GM12875 (cell line): ENCODE results near the gene POLR3H.
A peak's percentile ranks its signal among the peaks of the same experiment; 100 is the strongest.

ENCODE experiments used
- H3K4me3 ChIP-seq: one replicate; pipeline ENCODE4 v1.5.1; 2011; ENCODE audit warnings: low read depth, low read length, control low read depth
- TF ChIP-seq, protein P1 (sequence below): IDR thresholded peaks from 2 replicates; pipeline ENCODE4 v1.5.1; 2011; ENCODE audit warnings: low read depth, mild to moderate bottlenecking, control low read depth, inconsistent platforms, low read length, moderate library complexity, borderline replicate concordance; ENCODE audit not compliant: insufficient read depth

Gene POLR3H

DNA sequence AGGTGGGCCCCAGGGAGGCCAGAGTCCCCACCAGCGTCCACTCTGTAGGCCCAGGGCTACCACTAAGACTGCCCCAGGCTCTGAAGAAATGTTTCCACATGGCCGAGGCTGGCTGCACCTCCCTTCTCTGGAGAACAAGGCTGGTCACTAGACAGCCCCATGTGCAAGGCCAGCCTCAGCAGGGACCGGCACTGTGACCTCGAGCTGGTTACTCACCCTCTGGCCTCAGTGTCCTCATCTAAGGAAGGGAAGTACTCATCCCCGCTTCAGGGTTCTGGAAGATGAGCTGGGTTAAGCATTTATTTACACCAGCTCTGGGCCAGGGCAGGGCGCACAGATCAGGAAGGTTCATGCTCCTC lies 35.7 kb upstream of the POLR3H start:
- TF ChIP-seq, protein P1, sequence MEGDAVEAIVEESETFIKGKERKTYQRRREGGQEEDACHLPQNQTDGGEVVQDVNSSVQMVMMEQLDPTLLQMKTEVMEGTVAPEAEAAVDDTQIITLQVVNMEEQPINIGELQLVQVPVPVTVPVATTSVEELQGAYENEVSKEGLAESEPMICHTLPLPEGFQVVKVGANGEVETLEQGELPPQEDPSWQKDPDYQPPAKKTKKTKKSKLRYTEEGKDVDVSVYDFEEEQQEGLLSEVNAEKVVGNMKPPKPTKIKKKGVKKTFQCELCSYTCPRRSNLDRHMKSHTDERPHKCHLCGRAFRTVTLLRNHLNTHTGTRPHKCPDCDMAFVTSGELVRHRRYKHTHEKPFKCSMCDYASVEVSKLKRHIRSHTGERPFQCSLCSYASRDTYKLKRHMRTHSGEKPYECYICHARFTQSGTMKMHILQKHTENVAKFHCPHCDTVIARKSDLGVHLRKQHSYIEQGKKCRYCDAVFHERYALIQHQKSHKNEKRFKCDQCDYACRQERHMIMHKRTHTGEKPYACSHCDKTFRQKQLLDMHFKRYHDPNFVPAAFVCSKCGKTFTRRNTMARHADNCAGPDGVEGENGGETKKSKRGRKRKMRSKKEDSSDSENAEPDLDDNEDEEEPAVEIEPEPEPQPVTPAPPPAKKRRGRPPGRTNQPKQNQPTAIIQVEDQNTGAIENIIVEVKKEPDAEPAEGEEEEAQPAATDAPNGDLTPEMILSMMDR, result no peak
- no peak overlapping the region for H3K4me3 ChIP-seq

DNA sequence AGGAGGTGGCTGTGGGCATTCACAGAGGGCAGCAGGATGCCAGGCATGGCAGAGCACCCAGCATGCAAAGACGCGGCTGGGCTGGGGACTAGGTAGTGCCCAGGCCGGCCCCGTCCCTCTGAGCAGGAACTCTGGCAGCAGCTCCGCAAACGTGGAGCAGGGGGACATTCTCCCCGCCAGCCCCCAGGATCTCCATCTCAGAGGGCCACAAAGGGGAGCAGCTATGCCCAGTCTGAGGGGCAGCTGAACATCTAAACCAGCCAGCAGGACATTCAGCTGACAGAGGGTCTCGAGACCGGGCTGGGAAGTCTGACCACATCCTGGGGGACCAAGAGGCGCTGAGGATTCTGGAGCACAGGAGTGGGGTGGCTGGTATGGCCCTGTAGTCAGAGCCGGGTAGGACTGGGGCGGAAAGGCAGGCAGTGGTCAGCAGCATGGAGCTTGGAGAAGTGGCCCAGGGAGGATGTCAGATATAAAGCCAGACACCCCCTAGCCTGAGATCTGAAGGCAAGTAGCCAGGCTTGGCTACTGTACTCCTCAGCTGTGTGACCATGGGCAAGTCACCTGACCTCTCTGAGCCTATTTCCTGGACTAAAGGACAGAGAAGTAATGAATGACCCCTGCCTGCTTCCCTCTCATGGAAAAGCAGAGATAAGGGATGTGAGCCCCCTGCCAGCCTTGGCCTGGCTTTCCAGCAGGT lies 35.2 kb upstream of the POLR3H start:
- no peak overlapping the region for H3K4me3 ChIP-seq
- TF ChIP-seq, protein P1, result no peak

GRCh38 chr22:41578818-41579217 lies 34.5 kb upstream of the POLR3H start:
- no peak overlapping the region for H3K4me3 ChIP-seq
- TF ChIP-seq, protein P1, result no peak

- TF ChIP-seq, protein P1, result no peak
These were observed 33.8 kb upstream of the POLR3H start for GRCh38 chr22:41578114-41578513.

GRCh38 chr22:41576877-41577276 lies 32.6 kb upstream of the POLR3H start:
- no peak overlapping the region for H3K4me3 ChIP-seq
- TF ChIP-seq, protein P1, result peak; percentile 61; the same call in 1 of the 2 replicates

More at GRCh38 chr22:41578114-41578513, 33.8 kb upstream of the POLR3H start:
- no peak overlapping the region for H3K4me3 ChIP-seq

GRCh38 chr22:41575533-41575932 lies 31.3 kb upstream of the POLR3H start:
- TF ChIP-seq, protein P1, result no peak
- H3K4me3 ChIP-seq, result no peak overlapping the region

DNA sequence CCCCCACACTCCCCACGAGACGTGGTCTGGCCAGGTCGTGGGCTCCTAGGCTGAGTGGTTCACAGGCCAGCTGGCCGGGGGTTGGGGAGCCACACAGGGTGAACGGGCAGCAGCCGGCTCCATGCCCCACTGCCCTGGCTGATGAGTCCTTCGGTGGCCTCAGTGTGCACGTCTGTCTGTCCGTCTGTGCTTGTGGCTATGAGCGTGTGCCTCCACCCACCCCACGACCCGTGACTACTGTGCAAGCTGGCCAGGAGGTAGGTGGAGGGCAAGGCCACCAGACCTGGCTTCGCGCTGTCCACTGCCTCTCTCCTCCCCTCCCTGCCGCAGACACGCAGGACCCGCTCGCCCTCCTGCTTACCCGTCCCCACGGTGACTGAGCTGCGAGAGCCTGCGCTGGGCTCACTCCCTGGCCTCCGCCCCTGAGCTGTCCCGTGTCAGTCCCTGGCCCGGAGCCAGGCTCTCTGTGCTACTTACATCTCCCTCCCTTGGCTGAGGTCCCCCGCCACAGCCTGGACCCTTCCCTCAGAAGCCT lies 30.6 kb upstream of the POLR3H start:
- TF ChIP-seq, protein P1, result no peak
- no peak overlapping the region for H3K4me3 ChIP-seq
